ENCODE results near the gene IFNA5. TPM values are rescaled to one million over a fixed set of nuclear protein-coding genes. Genes with fewer than 3 reads are reported as not detected.
A peak's percentile ranks its signal among the peaks of the same experiment; 100 is the strongest.

IFNA5 gene
- total and polyA plus RNA-seq, 2 donors (not counting 1 experiment from before 2014, with no cell fraction given) = not detected

DNA sequence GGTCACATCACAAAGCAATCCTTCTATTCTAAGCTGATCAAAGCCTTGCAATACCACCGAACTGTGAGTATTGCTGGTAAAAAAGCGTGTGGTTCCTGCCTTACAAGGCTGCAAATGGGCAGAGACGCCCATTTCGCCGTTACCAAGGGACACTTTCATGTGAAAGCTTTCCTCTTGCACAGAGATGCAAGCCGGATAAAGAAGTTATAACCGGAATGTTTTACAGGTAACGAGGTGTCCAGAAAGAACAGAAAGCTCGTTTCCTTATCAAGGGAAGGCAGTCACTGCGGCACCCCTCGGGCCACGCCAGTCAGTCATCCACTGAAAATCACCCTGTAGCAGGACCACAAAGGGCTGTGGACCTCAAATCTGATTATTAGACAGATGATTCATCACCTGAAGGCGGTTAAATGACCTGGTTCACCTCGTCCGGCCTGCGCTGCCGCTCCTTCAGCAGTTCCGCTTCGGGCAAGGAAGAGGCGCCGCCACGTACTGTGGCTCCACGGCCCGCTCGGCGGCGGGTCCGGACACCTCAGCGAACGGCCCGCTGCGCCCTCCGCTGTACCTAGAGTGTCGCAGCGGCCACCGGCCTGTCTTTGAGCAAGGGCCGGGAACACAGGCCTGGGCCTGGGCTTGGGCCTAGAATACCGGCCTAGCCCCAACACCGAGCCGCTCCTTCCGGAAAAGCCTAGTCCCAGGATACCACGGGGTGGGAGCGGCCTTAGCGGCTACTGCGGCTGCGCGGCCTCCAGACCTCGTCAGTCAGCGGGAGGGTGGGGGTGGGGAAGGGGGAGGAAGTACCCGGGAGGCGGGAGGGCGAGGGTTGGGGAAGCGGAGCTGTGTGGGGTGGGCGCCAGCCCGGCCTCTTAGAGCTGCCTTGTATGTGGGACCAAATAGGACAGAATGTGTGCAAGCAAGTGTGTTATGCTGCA lies 29.9 kb upstream of the IFNA5 start, which contains the start of gene KLHL9:
Gene KLHL9 (minus strand): TSS at position 704 of the 932 bp plus-strand sequence. CDS start 545 bp downstream, at position 159.
- Histone ChIP-seq H3K4me3 (ENCODE audit: control extremely low read depth in 1 of 5, extremely low read depth in 1 of 5, insufficient read depth in 1 of 5, low read depth in 2 of 5, low read length in 4 of 5) (peak within 1 kb of the TSS; percentile 83 to 97 (median 89)), H3K9ac (ENCODE audit: low read length) (peak within 1 kb of the TSS; percentile 81), H3K9me3 (ENCODE audit: control extremely low read depth in 1 of 3, control insufficient read depth in 2 of 3, insufficient read depth in 1 of 3, low read length in 2 of 3) (no peaks in the 10 kb centered on the region), H3K27ac (ENCODE audit: low read length in 2 of 2) (peak within 1 kb of the TSS; percentile 90), H4K20me1 (ENCODE audit: control insufficient read depth, insufficient read depth, low read length, poor library complexity, severe bottlenecking) (peaks cover 31% of the 10 kb centered on the region), H3K4me1 (ENCODE audit: control insufficient read depth in 2 of 2, insufficient read depth in 2 of 2, low read length in 2 of 2) (peaks cover 18 to 27% of the 10 kb centered on the region in 2 donors), H3K27me3 (replicated peaks in 1 of 4; ENCODE audit: control extremely low read depth in 1 of 4, control insufficient read depth in 3 of 4, insufficient read depth in 4 of 4, low read length in 3 of 4) (peaks cover 0 to 6% (median under 1%) of the 10 kb centered on the region in 4 experiments), H3K36me3 (replicated peaks in 1 of 2; ENCODE audit: control extremely low read depth in 1 of 2, control insufficient read depth in 1 of 2, extremely low read depth in 1 of 2, insufficient read depth in 2 of 2, low read length in 1 of 2) (peaks cover 0 to 5% of the 10 kb centered on the region in 2 experiments), H3K79me2 (ENCODE audit: control insufficient read depth, insufficient read depth, low read length) (peaks cover 57% of the 10 kb centered on the region), H3K4me2 (replicated peaks; ENCODE audit: low read depth, low read length, poor library complexity, severe bottlenecking) (peak within 1 kb of the TSS; percentile 74), H2AFZ (ENCODE audit: insufficient read depth, low read depth, low read length, poor library complexity, severe bottlenecking) (peak within 1 kb of the TSS; percentile 83)
- H3K27ac Mint-ChIP-seq = peak within 1 kb of the TSS; percentile 92
- H3K4me3 Mint-ChIP-seq = peak within 1 kb of the TSS; percentile 95
- TF ChIP-seq, protein P1, sequence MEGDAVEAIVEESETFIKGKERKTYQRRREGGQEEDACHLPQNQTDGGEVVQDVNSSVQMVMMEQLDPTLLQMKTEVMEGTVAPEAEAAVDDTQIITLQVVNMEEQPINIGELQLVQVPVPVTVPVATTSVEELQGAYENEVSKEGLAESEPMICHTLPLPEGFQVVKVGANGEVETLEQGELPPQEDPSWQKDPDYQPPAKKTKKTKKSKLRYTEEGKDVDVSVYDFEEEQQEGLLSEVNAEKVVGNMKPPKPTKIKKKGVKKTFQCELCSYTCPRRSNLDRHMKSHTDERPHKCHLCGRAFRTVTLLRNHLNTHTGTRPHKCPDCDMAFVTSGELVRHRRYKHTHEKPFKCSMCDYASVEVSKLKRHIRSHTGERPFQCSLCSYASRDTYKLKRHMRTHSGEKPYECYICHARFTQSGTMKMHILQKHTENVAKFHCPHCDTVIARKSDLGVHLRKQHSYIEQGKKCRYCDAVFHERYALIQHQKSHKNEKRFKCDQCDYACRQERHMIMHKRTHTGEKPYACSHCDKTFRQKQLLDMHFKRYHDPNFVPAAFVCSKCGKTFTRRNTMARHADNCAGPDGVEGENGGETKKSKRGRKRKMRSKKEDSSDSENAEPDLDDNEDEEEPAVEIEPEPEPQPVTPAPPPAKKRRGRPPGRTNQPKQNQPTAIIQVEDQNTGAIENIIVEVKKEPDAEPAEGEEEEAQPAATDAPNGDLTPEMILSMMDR (IDR thresholded peaks at IDR 0.05) = no peak
- no peak for TF ChIP-seq EZH2 (IDR thresholded peaks at IDR 0.05; ENCODE audit: borderline replicate concordance, insufficient read depth, low read depth, low read length, poor library complexity, severe bottlenecking)
- WGBS (ENCODE audit: insufficient coverage) = under 1% methylated on average over 51 of the region's 55 CpGs
- CTCF ChIA-PET = interaction anchor here (0.5 to 4.1 kb wide), 11 partner anchors 9 to 479 kb away, joined by 3 to 25 read pairs (median 4); no protein-coding TSS in a partner anchor
- no peaks in the 10 kb centered on the region for H3K9me3 Mint-ChIP-seq (ENCODE audit: insufficient read depth)
- ATAC-seq (ENCODE audit: low read depth) (peak; percentile 89), DNase-seq (peak; percentile 93)
- H3K27me3 Mint-ChIP-seq = peaks cover 12% of the 10 kb centered on the region
- H3K4me1 Mint-ChIP-seq = peaks cover 49% of the 10 kb centered on the region
- POLR2A ChIA-PET = interaction anchor here (1.1 kb wide), 1 partner anchor 713 kb away, joined by 6 read pairs; the partner anchor contains the start of gene MLLT3
- intact Hi-C loops (cut with micrococcal nuclease) = loop anchor here (1.0 to 10.0 kb wide), 7 partner anchors 9 to 713 kb away; partner anchors contain the start of genes CDKN2A, CDKN2B-AS1 and MLLT3
